Measurements from ENCODE around the gene ZNF789.
A peak's percentile ranks its signal among the peaks of the same experiment; 100 is the strongest.
"Not testable (repeated sequence)": the region's sequence is repeated elsewhere in the genome, so short reads cannot be mapped to it uniquely, and the experiment has no call there.

The ZNF789 gene

DNA sequence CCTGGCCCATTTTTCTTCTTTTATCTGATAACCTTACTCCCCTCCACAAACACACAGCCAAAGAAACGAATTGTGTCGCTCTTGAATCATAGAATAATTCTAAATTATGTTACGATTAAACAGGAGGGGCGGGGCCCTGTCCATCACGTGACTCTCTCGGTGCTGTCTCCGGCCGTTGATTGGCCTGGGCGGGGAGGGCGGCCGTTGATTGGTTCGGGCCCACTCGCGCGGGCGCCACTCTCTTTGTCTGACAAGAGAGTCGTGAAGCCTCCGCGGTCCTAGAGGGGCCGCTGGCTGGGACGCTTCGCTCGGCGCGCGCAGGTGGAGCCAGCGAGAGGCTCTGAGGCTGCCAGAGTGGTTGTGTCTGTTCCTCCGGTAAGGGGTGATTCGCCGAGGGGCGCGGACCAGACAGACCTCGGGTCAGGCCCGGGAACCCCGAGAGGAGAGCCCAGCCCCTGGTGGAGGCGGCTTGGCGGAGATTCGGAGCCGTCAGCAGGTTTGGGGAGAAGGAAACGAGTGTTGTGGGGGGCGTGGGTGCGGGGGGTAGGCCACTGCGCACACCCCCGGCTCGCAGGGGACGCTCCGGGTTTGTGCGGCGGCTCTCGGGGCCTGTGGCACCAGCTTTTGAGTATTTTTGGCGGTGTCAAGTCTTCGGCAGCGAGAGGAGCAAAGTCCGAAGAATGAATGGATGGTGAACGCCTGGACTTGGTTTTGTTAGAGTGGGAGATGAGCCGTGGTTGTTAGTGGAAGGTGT is at the start of gene ZNF789:
Gene ZNF789, plus strand, starts transcription at position 330 of the 754 bp plus-strand sequence. CDS start 3,567 bp downstream, outside the sequence.
- peak; percentile 97 to 98 for DNase-seq

DNA sequence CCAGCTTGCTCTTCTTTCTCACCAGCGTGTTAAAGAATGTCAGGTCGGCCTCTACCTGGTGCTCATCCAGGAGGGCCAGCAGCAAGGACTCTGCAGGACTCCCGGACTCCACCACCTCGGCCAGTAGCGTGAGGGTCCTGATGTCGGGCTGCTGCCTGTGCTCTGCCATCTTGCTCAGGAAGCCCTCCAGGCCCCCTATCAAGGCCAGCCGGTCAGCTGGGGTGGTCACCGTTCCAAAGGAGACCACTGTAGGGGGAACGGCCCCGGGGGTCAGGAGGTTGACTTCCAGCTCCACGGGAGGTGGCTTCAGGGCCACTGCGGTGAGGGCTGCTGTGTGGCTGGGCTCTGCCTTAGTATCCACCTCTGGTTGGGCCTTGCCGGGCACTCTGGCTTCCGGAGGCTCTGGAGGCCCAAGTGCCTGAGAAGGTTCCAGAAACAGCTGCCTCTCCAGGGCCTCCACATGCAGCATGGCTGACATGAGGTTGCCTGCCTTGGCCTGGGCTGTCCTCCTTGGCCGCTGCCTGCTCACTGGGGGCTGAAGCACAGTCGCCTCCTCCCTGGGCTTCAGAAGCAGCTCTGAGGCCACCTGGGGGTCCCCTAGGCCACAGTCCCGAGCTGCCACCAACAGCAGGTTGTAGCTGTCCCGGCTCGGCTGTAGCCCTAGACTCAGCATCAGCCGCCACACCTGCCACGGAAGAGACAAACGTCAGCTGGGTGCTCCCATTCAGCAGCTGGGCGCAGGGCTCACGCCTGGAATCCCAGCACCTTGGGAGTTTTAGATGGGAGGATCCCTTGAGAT is 47.6 kb upstream of the ZNF789 start:
- DNase-seq: no peak

GRCh38 chr7:99428972-99429566 is 43.6 kb upstream of the ZNF789 start:
- no peak for DNase-seq

DNA sequence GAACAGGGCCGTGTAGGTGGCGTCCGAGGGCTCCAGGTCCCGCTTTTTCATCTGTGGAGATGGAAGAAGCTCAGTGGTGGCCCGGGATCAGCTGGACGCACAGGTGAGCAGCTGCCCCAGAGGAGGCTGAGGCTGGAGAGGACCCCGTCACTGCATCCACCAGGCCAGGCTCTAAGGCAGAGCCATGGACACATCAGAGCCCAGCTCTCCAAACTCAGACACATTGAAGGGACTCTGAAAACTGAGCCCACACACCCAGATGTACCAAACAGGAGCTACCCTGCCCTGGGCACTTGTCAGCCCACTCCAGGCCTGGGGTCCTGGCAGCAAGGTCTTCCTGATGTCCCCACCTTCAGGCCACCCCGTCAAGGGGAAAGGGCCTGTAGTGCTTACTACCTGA is 42.9 kb upstream of the ZNF789 start:
- DNase-seq: no peak

DNA sequence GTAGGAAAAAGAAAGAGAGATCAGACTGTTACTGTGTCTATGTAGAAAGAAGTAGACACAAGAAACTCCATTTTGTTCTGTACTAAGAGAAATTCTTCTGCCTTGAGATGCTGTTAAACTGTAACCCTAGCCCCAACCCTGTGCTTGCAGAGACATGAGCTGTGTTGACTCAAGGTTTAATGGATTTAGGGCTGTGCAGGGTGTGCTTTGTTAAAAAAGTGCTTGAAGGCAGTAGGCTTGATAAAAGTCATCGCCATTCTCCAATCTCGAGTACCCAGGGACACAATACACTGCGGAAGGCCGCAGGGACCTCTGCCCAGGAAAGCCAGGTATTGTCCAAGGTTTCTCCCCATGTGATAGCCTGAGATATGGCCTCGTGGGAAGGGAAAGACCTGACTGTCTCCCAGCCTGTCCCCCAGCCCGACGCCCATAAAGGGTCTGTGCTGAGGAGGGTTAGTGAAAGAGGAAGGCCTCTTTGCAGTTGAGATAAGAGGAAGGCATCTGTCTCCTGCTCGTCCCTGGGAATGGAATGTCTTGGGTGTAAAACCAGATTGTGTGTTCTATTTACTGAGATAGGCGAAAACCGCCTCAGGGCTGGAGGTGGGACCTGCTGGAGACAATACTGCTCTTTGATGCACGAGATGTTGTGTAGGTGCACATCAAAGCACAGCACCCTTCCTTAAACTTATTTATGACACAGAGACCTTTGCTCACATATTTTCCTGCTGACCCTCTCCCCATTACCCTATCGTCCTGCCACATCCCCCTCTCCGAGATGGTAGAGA is 40.7 kb upstream of the ZNF789 start:
- not testable (repeated sequence) for DNase-seq

- DNase-seq: no peak
Observed at GRCh38 chr7:99433158-99433557, 39.5 kb upstream of the ZNF789 start.

DNA sequence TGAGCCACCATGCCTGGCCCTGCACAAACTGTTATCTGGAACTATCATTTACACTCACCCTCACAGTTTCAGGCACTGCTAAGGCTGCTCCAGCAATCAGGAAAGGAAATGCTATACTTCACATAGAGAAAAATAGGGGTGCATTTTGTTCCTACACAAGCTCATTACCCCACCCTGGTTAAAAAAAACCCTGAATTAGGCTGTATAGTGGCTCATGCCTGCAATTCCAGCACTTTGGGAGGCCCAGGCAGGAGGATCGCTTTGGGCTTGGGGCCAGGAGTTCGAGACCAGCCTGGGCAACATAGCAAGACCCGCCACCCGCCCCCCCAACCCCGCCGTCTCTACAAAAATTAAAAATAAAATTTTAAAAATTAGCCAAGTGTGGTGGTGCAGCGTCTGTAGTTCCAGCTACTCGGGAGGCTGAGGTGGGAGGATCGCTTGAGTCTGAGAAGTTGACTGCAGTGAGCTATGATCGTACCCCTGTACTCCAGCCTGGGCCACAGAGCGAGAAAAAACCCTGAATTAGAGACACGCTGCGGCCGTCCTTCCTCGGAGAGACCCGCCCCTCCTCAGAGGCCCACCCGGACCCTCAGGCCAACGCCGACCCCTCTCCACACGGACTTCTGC is 34.6 kb upstream of the ZNF789 start:
- no peak for DNase-seq

DNA sequence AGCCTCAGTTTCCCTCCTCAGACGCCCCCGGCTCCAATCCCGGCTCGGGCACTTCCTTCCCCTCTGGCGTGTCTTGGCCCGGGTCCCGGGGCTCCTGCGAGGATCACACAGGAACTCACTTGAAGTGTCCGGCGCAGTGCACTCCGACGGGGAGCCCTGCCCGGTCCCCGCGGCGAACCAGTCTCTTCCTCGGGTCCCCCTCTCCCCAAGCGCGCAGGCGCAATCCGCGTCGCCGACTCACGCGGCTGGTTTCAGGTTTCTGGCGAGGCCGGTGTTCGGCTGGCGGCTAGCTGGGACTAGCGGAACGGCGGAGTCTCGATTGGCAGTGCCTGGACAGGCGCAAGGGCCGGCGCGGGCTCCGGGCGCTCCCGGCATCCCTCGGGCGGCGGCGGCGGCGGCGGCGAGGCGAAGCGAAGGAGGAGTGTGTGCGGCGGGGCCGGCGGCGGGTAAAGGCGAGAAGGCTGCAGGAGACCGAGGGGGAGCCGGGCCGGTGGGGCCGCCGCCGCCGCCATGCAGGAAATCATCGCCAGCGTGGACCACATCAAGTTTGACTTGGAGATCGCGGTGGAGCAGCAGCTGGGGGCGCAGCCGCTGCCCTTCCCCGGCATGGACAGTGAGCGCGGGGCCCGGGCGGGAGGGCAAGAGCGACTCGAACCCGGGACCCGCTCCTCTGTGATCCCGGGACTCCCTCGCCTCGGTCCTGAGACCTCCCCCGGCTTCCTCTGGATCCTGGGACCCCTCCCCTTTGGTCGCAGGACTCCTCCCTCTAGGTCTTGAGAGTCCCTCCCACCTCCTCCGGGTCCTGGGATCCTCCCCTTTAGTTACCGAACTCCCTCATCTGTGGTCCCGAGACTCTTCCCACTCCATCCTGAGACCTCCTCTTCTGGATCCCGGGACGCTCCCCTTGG is 33.9 kb upstream of the ZNF789 start, which contains the start of the genes CPSF4 and PTCD1:
Gene CPSF4, plus strand, starts transcription at position 371 of the 908 bp plus-strand sequence. Its CDS starts 140 bp downstream, at position 511.
Gene PTCD1, minus strand, starts transcription at position 226 of the 908 bp plus-strand sequence. CDS start 3,556 bp downstream, outside the sequence.
- peak; percentile 91 to 93 for DNase-seq

- DNase-seq: no peak
Observed at GRCh38 chr7:99440195-99440594, 32.5 kb upstream of the ZNF789 start.

DNA sequence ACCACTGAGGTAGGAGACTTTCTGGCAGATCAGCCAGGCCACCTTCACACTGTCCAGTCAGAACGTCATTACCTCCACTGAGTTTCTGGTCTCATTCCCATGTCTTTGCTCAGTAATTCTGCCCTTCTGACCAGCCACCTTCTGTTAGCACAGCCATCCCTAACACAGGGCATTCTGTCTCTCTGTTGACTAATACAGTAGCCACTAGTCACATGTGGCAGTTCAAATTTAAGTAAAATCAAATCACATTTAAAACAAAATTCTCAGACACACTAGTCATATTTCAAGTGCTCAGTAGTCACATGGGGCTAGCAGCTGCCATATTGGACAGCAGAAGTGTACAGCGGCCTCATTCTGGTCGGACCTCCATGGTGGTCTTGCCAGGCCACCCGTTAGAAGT is 26.6 kb upstream of the ZNF789 start:
- no peak for DNase-seq

- DNase-seq: no peak
Observed at GRCh38 chr7:99447943-99448342, 24.7 kb upstream of the ZNF789 start.

DNA sequence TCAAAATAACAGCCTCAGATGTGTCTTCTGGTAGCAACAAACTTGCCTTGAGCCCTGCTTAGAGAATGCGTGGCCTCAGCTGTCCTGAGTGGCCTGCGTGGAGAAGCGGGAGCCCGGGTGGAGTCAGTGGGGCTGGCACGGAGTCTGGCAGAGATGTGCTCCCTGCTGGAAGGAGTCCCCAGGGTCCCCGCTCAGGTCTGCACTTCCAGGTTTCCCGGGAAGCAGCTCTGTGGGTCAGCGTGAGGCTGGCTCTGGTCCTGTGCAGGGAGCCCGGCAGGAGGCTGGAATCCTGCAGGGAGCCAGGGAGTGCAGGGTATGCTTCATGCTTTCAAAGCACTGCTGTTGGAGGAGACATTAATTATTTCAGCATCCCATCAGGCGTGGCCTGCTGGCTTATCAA is 23.8 kb upstream of the ZNF789 start:
- DNase-seq: no peak

GRCh38 chr7:99449326-99449725 is 23.4 kb upstream of the ZNF789 start:
- DNase-seq: no peak

DNA sequence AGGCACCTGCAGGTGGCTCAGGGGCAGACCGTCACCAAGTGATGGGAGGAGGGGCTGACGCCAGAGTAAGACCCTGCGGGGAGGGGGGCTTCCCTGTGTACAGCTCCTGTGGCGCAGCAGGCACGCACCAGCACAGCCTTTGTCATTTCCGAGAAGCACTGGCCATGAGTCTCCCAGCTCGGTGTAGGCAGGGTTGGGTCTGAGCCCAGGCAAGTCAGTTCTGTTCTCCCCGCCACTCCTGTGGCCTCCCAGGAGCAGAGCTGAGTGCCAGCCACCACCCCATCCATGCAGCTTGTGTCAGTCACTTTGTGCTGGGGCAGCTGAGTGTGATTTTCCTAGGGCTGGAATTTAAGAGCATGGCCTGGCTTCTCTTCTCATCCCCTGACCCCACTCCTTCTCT is 20.8 kb upstream of the ZNF789 start:
- no peak for DNase-seq

DNA sequence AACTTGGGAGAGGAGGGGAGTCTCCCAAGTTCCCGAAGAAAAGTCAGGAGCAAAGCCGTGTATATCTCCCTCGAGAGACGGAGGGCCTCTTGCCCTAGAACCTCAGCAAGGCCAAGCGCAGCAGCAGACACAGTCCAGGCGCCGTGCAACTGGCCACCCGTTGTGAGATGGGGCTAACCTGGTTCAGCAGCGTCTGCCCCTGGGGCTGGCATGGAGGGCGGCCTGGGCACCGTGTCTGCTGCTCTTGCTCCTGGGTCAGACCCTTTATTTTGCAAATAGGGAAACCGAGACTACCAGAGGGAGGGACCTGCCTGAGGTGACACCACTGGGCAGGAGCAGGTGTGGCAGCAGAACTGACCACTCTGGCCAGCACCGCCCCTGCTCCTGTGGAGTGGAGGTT is 20.1 kb upstream of the ZNF789 start:
- no peak for DNase-seq

GRCh38 chr7:99453105-99453504 is 19.6 kb upstream of the ZNF789 start:
- no peak for DNase-seq

DNA sequence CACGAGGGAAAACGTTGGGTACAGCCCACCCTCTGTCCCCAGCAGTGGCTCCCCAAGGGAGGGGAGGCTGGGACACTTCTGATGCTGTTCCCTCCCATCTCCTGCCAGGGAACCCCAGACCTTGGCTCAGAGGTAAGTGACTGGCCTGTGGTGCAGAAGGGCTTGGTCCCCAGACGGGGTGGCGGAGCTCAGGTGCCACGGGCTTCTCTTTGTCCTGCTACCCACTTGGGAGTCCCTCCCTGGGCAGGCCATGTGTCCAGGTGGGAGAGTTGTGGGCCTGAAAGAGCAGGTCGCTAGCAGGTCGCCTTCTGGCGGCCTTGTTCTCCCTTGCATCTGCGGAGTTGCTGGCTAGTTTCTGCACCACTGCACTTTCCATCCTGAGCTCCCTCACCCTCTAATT is 16.8 kb upstream of the ZNF789 start:
- no peak for DNase-seq

DNA sequence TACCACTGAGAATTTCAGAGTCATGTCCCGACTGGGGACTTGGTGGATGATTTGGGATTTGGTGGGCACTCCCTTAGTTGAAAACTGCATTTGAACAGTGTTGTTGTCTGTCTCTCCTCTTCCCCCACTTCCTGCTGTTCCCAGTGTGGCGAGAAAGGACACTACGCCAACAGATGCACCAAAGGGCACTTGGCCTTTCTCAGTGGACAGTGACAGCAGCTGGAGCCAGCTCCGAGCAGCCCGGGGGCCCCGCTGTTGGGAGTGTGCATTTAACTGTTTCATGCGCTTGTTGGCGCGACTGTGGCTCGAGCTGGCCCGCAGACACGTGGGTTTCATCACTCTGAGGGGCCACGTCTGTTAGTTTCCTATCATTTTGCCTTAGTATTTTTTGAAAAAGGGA is 16.4 kb upstream of the ZNF789 start:
- DNase-seq: no peak

GRCh38 chr7:99457050-99457649 is 15.5 kb upstream of the ZNF789 start:
- DNase-seq: no peak

GRCh38 chr7:99457650-99458493 is 14.8 kb upstream of the ZNF789 start:
- DNase-seq: no peak
